HepG2 (cell line): Measurements from ENCODE around the gene FOCAD. TPM values are rescaled to one million over a fixed set of nuclear protein-coding genes. Genes with fewer than 3 reads are reported as not detected.

ENCODE experiments used
- ATAC-seq: fragments of 200-7000 bp; cut with Tn5 transposase; 3 replicates; pipeline ENCODE4 v1.9.1; 2020; ENCODE audit warnings: mild to moderate bottlenecking, moderate library complexity
- BruUV-seq: library from RNA; stranded (reverse); fragments of 400-500 nt; replicated peaks from 2 replicates; lab custom pipeline; 2021; lab: Mats Ljungman, UMichigan
- CTCF ChIA-PET: fragments of 300-600 bp; formaldehyde crosslinking; extraction: SDS; loops from one replicate; lab custom pipeline; 2021; ENCODE audit warnings: low total read pairs, inconsistent platforms, low intra/inter-chr PET ratio; lab: Yijun Ruan, JAX
- POLR2A ChIA-PET: fragments of 350-600 bp; sonication (Branson Sonifier 250); formaldehyde crosslinking; loops from one replicate; lab custom pipeline; 2020; ENCODE audit warnings: antibody characterized with exemption, inconsistent platforms; lab: Yijun Ruan, JAX
- DNase-seq: peaks from one replicate; pipeline ENCODE4 v3.0.0-alpha.2; 2015; ENCODE audit warnings: low spot score
- FAIRE-seq: peaks from 3 replicates; lab custom pipeline; 2011; peaks lifted over from hg19 to GRCh38; lab: Jason Lieb, UNC
- H2AFZ ChIP-seq: one replicate; pipeline ENCODE4 v1.6.1; 2011; ENCODE audit warnings: low read length, inconsistent platforms
- H3K27ac ChIP-seq: fragments of 300-600 bp; 3 replicates; pipeline ENCODE4 v1.8.0; 2011; ENCODE audit warnings: mixed run types, mild to moderate bottlenecking, mixed read lengths, low read length, inconsistent platforms; ENCODE audit not compliant: insufficient read depth; ENCODE audit errors: extremely low read length
- H3K27me3 ChIP-seq, 2 experiments: fragments of 200-600 bp in 1 of 2; 2 replicates in 1 of 2; 3 replicates in 1 of 2; pipeline versions ENCODE4 v1.6.0 to v1.8.0; 2011; ENCODE audit warnings: low read length in 2 of 2, mild to moderate bottlenecking in 2 of 2, moderate library complexity in 2 of 2, inconsistent platforms in 1 of 2; ENCODE audit not compliant: insufficient read depth in 2 of 2, control insufficient read depth in 1 of 2
- H3K36me3 ChIP-seq, 2 experiments: fragments of 200-600 bp in 1 of 2; replicated peaks in 1 of 2; 2 replicates in 1 of 2; 3 replicates in 1 of 2; pipeline versions ENCODE4 v1.5.1 to v1.8.0; 2011; ENCODE audit warnings: low read length in 2 of 2, inconsistent platforms in 1 of 2; ENCODE audit not compliant: insufficient read depth in 2 of 2, control insufficient read depth in 1 of 2
- H3K4me1 ChIP-seq: 2 replicates; pipeline ENCODE4 v1.5.1; 2012; ENCODE audit warnings: low read length, inconsistent platforms; ENCODE audit not compliant: insufficient read depth
- H3K4me2 ChIP-seq: 2 replicates; pipeline ENCODE4 v1.6.0; 2011; ENCODE audit warnings: low read depth, low read length, inconsistent platforms
- H3K4me3 ChIP-seq, 3 experiments: fragments of 200-600 bp in 1 of 3; sonication (generic), shearing (Covaris generic) in 1 of 3; replicated peaks in 1 of 3; 2 replicates each; pipeline ENCODE4 v1.5.1; 2011 to 2016; ENCODE audit warnings: low read length in 3 of 3, inconsistent platforms in 2 of 3, low read depth in 2 of 3, mild to moderate bottlenecking in 2 of 3, control low read depth in 1 of 3, mixed read lengths in 1 of 3; ENCODE audit not compliant: insufficient read depth in 1 of 3
- H3K79me2 ChIP-seq: one replicate; pipeline ENCODE4 v1.6.1; 2011; ENCODE audit warnings: low read length, inconsistent platforms; ENCODE audit not compliant: insufficient read depth
- H3K9ac ChIP-seq: 2 replicates; pipeline ENCODE4 v1.6.0; 2011; ENCODE audit warnings: mild to moderate bottlenecking, low read depth, low read length, inconsistent platforms; ENCODE audit not compliant: insufficient read depth
- H3K9me3 ChIP-seq: 2 replicates; pipeline ENCODE4 v1.5.1; 2012; ENCODE audit warnings: mild to moderate bottlenecking, low read length
- H4K20me1 ChIP-seq: 2 replicates; pipeline ENCODE4 v1.6.0; 2011; ENCODE audit warnings: inconsistent platforms, mild to moderate bottlenecking, low read length, moderate library complexity; ENCODE audit not compliant: insufficient read depth
- EEA1 ChIP-seq: sonication (generic); formaldehyde crosslinking; IDR thresholded peaks from 2 replicates; pipeline ENCODE4 v1.5.1; 2020; ENCODE audit warnings: mild to moderate bottlenecking, missing genetic modification reagents, borderline replicate concordance
- SP5 ChIP-seq: IDR thresholded peaks from 2 replicates; pipeline ENCODE4 v1.6.1; 2016; ENCODE audit warnings: low read depth, borderline replicate concordance
- ZBTB1 ChIP-seq: sonication (generic); formaldehyde crosslinking; IDR thresholded peaks from 2 replicates; pipeline ENCODE4 v1.4.0; 2020; ENCODE audit warnings: missing genetic modification reagents, borderline replicate concordance
- WGBS: methylation state at CpG from one replicate; pipeline ENCODE4 v1.1.6; 2017; ENCODE audit warnings: low lambda C conversion rate; 5-methylcytosine and 5-hydroxymethylcytosine counted together
- in situ Hi-C: cut with HindIII; loops from 2 replicates; pipeline ENCODE4 v1.10.0; 2017; ENCODE audit warnings: low pct_unique_long_range_greater_than_20kb; ENCODE audit not compliant: extremely low pct_ligation_motif_present
- intact Hi-C: fragments of 100-400 bp; cut with micrococcal nuclease; formaldehyde crosslinking; loops from one replicate; pipeline ENCODE4 v1.10.0; 2022; ENCODE audit not compliant: unreplicated experiment
- polyA plus RNA-seq, 8 experiments: library from polyadenylated mRNA; depleted of rRNA in 3 of 8; stranded (reverse) in 7 of 8; unstranded in 1 of 8; fragments of >200 nt; fragmentation: Illumina TruSeq in 4 of 8; extraction: Trizol in 4 of 8; gene quantifications; 2 replicates each; pipeline versions ENCODE4 v1.2.1 to v1.2.3, GENCODE V29; 2011 to 2016; ENCODE audit warnings: low read depth in 4 of 8, missing spikeins in 1 of 8, mixed read lengths in 1 of 8; ENCODE audit not compliant: insufficient read depth in 1 of 8
- total RNA-seq, 5 experiments: library from RNA; depleted of rRNA; stranded (reverse); fragments of >200 nt; fragmentation: Illumina TruSeq; extraction: Trizol; gene quantifications; 2 replicates each; pipeline ENCODE4 v1.2.3, GENCODE V29; 2016; ENCODE audit warnings: low read depth in 1 of 5
- TF ChIP-seq, protein P1 (sequence below): sonication (generic); formaldehyde crosslinking; IDR thresholded peaks from 2 replicates; pipeline ENCODE4 v1.4.0; 2020; ENCODE audit warnings: low read depth, missing genetic modification reagents
- TF ChIP-seq, protein P2 (sequence below): sonication (generic); formaldehyde crosslinking; IDR thresholded peaks from 2 replicates; pipeline ENCODE4 v1.4.0; 2020; ENCODE audit warnings: missing genetic modification reagents
- TF ChIP-seq, protein P3 (sequence below): IDR thresholded peaks from 2 replicates; pipeline ENCODE4 v1.6.1; 2016; ENCODE audit warnings: control low read depth
- TF ChIP-seq, protein P4 (sequence below): sonication (generic); formaldehyde crosslinking; IDR thresholded peaks from 2 replicates; pipeline ENCODE4 v1.8.0; 2022; ENCODE audit warnings: low read depth, missing genetic modification reagents
- TF ChIP-seq, protein P5 (sequence below): sonication (generic); formaldehyde crosslinking; IDR thresholded peaks from 2 replicates; pipeline ENCODE4 v1.5.0; 2020; ENCODE audit warnings: mild to moderate bottlenecking, missing genetic modification reagents

The FOCAD gene
- total and polyA plus RNA-seq, 2 of the 13 experiments (the other 11 are each of a cell fraction or from before 2014, with no cell fraction given): 18.0 to 31.1 TPM

DNA sequence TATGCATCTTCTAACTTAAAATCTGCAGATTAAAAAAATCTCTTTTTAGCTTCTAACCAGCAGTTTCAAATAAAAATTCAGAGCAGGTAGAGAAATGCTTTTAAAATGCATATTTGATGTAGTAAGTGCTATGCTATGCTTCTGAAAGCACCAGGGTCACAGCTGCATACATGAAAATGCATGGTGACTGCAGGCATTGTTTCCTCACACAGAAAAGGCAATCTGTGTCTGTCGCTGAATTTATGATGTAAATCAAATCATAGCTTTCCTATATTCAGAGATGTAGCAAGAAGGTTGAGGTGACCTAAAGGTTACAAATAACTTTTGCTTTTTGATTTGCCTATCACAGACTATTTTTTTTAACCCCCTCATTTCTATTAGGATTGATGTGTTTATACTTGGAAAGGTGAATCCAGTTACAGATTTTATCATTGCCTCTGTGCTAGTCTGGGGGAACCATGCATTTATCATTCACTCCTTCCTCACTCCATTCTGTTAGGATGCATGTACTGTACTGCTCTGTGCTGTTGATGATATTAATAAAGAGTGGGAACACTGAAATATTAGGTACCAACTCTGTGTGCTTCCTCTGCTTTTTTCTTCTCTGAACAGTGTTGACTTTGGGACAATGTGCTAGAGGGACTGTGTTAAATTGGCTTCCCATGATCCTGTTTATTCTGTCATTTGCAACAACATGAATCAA is 65.6 kb downstream of the FOCAD start (continued):
- TF ChIP-seq, protein P1, sequence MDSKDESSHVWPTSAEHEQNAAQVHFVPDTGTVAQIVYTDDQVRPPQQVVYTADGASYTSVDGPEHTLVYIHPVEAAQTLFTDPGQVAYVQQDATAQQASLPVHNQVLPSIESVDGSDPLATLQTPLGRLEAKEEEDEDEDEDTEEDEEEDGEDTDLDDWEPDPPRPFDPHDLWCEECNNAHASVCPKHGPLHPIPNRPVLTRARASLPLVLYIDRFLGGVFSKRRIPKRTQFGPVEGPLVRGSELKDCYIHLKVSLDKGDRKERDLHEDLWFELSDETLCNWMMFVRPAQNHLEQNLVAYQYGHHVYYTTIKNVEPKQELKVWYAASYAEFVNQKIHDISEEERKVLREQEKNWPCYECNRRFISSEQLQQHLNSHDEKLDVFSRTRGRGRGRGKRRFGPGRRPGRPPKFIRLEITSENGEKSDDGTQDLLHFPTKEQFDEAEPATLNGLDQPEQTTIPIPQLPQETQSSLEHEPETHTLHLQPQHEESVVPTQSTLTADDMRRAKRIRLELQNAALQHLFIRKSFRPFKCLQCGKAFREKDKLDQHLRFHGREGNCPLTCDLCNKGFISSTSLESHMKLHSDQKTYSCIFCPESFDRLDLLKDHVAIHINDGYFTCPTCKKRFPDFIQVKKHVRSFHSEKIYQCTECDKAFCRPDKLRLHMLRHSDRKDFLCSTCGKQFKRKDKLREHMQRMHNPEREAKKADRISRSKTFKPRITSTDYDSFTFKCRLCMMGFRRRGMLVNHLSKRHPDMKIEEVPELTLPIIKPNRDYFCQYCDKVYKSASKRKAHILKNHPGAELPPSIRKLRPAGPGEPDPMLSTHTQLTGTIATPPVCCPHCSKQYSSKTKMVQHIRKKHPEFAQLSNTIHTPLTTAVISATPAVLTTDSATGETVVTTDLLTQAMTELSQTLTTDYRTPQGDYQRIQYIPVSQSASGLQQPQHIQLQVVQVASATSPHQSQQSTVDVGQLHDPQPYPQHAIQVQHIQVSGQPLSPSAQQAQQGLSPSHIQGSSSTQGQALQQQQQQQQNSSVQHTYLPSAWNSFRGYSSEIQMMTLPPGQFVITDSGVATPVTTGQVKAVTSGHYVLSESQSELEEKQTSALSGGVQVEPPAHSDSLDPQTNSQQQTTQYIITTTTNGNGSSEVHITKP (CRISPR knock-in tag): no peak
- TF ChIP-seq, protein P2, sequence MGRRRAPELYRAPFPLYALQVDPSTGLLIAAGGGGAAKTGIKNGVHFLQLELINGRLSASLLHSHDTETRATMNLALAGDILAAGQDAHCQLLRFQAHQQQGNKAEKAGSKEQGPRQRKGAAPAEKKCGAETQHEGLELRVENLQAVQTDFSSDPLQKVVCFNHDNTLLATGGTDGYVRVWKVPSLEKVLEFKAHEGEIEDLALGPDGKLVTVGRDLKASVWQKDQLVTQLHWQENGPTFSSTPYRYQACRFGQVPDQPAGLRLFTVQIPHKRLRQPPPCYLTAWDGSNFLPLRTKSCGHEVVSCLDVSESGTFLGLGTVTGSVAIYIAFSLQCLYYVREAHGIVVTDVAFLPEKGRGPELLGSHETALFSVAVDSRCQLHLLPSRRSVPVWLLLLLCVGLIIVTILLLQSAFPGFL (CRISPR knock-in tag): no peak
- no peak for TF ChIP-seq EEA1 (CRISPR knock-in tag)

DNA sequence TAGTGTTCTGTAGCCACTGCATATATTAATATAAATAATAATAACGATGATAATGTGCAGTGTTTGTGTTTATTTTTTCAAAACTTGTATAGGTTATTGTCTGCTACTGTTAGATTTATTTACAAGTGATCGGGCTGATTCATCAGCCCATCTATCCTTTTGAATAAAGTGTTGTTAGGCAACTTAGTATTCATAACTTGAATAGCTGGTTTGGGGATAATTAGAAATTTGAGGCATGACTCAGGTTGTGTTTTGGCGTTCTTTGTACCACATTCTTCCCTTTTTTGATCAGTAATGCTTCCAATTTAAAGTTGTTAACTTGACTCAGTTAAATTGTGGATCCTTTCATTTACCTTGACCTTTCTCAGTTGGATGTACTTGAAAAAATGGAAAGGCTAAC is 69.7 kb downstream of the FOCAD start:
- FAIRE-seq: no peak
- H3K9me3 ChIP-seq: no peaks in the 10 kb centered on the region
- no peaks in the 10 kb centered on the region for H3K79me2 ChIP-seq
- H2AFZ ChIP-seq: no peak overlapping the region
- H3K27ac ChIP-seq: no peak overlapping the region
- intact Hi-C loops: loop anchor here (5.0 kb wide), 1 partner anchor 636 kb away; no protein-coding TSS in a partner anchor
- no peaks in the 10 kb centered on the region for H4K20me1 ChIP-seq
- DNase-seq: no peak
- TF ChIP-seq, protein P3, sequence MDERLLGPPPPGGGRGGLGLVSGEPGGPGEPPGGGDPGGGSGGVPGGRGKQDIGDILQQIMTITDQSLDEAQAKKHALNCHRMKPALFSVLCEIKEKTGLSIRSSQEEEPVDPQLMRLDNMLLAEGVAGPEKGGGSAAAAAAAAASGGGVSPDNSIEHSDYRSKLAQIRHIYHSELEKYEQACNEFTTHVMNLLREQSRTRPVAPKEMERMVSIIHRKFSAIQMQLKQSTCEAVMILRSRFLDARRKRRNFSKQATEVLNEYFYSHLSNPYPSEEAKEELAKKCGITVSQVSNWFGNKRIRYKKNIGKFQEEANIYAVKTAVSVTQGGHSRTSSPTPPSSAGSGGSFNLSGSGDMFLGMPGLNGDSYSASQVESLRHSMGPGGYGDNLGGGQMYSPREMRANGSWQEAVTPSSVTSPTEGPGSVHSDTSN: no peak
- TF ChIP-seq ZBTB1 (CRISPR knock-in tag) (no peak), SP5 (CRISPR knock-in tag) (no peak)
- TF ChIP-seq, protein P4, sequence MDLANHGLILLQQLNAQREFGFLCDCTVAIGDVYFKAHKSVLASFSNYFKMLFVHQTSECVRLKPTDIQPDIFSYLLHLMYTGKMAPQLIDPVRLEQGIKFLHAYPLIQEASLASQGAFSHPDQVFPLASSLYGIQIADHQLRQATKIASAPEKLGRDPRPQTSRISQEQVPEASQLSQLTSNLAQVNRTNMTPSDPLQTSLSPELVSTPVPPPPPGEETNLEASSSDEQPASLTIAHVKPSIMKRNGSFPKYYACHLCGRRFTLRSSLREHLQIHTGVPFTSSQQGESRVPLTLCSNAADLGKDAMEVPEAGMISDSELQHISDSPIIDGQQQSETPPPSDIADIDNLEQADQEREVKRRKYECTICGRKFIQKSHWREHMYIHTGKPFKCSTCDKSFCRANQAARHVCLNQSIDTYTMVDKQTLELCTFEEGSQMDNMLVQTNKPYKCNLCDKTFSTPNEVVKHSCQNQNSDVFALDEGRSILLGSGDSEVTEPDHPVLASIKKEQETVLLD (CRISPR knock-in tag): no peak
- TF ChIP-seq, protein P5, sequence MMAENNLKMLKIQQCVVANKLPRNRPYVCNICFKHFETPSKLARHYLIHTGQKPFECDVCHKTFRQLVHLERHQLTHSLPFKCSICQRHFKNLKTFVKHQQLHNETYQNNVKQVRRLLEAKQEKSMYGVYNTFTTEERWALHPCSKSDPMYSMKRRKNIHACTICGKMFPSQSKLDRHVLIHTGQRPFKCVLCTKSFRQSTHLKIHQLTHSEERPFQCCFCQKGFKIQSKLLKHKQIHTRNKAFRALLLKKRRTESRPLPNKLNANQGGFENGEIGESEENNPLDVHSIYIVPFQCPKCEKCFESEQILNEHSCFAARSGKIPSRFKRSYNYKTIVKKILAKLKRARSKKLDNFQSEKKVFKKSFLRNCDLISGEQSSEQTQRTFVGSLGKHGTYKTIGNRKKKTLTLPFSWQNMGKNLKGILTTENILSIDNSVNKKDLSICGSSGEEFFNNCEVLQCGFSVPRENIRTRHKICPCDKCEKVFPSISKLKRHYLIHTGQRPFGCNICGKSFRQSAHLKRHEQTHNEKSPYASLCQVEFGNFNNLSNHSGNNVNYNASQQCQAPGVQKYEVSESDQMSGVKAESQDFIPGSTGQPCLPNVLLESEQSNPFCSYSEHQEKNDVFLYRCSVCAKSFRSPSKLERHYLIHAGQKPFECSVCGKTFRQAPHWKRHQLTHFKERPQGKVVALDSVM (CRISPR knock-in tag): no peak
- in situ Hi-C loops: no loop called here
- no peaks in the 10 kb centered on the region for H3K27me3 ChIP-seq
- no peak overlapping the region for H3K4me2 ChIP-seq
- 92% methylated on average over 3 of the region's 3 CpGs for WGBS
- H3K36me3 ChIP-seq: peaks cover 0 to 2% of the 10 kb centered on the region in 2 experiments; a peak in 1 of 5 replicates
- no TSS peak for BruUV-seq
- no peaks in the 10 kb centered on the region for H3K4me1 ChIP-seq
- ChIA-PET CTCF (no interaction called here), POLR2A (no interaction called here)
- H3K9ac ChIP-seq: no peak overlapping the region
- no peak overlapping the region for H3K4me3 ChIP-seq
- no peak for ATAC-seq
